ENCODE measurements around the gene USP24. TPM values are rescaled to one million over a fixed set of nuclear protein-coding genes. Genes with fewer than 3 reads are reported as not detected.
"Not testable (repeated sequence)": the region's sequence is repeated elsewhere in the genome, so short reads cannot be mapped to it uniquely, and the experiment has no call there.

The USP24 gene
- polyA plus RNA-seq, 1 of the 3 experiments (the other 2 are of a cell fraction), result 8.1 TPM

DNA sequence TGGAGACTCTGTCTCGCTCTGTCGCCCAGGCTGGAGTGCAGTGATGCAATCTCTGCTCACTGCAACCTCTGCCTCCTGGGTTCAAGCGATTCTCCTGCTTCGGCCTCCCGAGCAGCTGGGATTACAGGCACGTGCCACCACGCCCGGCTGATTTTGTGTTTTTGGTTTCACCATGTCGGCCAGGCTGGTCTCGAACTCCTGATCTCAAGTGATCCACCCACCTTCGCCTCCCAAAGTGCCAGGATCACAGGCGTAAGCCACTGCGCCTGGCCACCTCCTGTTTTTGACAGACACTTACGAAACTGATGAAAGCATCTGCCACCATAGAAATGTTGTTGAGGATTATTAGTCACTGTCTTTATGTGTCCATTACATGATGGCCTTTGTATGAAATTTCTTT is 106.2 kb downstream of the USP24 start:
- H3K27me3 ChIP-seq (ENCODE audit: insufficient read depth); H3K4me1 ChIP-seq (ENCODE audit: control insufficient read depth in 1 of 2, insufficient read depth in 2 of 2, low read depth in 1 of 2, low read length in 1 of 2); POLR2A ChIA-PET; H3K9ac ChIP-seq; H3K9me2 ChIP-seq; H3F3A ChIP-seq (replicated peaks; ENCODE audit: insufficient read depth); H3K27ac ChIP-seq (ENCODE audit: low read depth in 2 of 2, low read length in 1 of 2); H3K4me2 ChIP-seq; H2AFZ ChIP-seq (ENCODE audit: low read depth); DNase-seq; H3K4me3 ChIP-seq (ENCODE audit: low read depth in 2 of 2, low read length in 1 of 2); H4K20me1 ChIP-seq (ENCODE audit: insufficient read depth); H3K9me3 ChIP-seq; H3K79me2 ChIP-seq (ENCODE audit: insufficient read depth): not testable (repeated sequence)
- peaks cover 71 to 77% of the 10 kb centered on the region in 2 experiments for H3K36me3 ChIP-seq (replicated peaks in 1 of 2; ENCODE audit: control insufficient read depth in 1 of 2, insufficient read depth in 2 of 2, low read length in 1 of 2)
- CTCF ChIA-PET, result interaction anchor here (1.9 kb wide), 1 partner anchor 168 kb away, joined by 4 read pairs; no protein-coding TSS in a partner anchor
- 97% methylated on average over 14 of the region's 14 CpGs for WGBS (ENCODE audit: low lambda C conversion rate)

- H3K27me3 ChIP-seq (ENCODE audit: insufficient read depth), result no peaks in the 10 kb centered on the region
- H3K4me1 ChIP-seq (ENCODE audit: control insufficient read depth in 1 of 2, insufficient read depth in 2 of 2, low read depth in 1 of 2, low read length in 1 of 2), result no peaks in the 10 kb centered on the region
- DNase-seq, result no peak
- whole genome bisulfite sequencing (ENCODE audit: low lambda C conversion rate), result 81% methylated on average over 6 of the region's 6 CpGs
- no peak overlapping the region for H3K27ac ChIP-seq (ENCODE audit: low read depth in 2 of 2, low read length in 1 of 2)
- H3K9me2 ChIP-seq, result no peaks in the 10 kb centered on the region
- H2AFZ ChIP-seq (ENCODE audit: low read depth), result no peak overlapping the region
- ChIA-PET CTCF (no interaction called here), POLR2A (interaction anchor here (0.5 kb wide), 1 partner anchor 1582 kb away, joined by 3 read pairs; no protein-coding TSS in a partner anchor)
- no peak overlapping the region for H3K9ac ChIP-seq
- no peak overlapping the region for H3K4me2 ChIP-seq
- peaks cover 75 to 90% of the 10 kb centered on the region in 2 experiments for H3K36me3 ChIP-seq (replicated peaks in 1 of 2; ENCODE audit: control insufficient read depth in 1 of 2, insufficient read depth in 2 of 2, low read length in 1 of 2)
- no peaks in the 10 kb centered on the region for H3F3A ChIP-seq (replicated peaks; ENCODE audit: insufficient read depth)
- no peaks in the 10 kb centered on the region for H3K79me2 ChIP-seq (ENCODE audit: insufficient read depth)
- TF ChIP-seq SMC3 (IDR thresholded peaks at IDR 0.05; ENCODE audit: low read depth, low read length) (no peak), RAD21 (IDR thresholded peaks at IDR 0.05; ENCODE audit: low read length) (no peak), MAX (IDR thresholded peaks at IDR 0.05; ENCODE audit: low read depth) (no peak), POLR2AphosphoS5 (IDR thresholded peaks at IDR 0.05; ENCODE audit: low read depth, low read length) (no peak), NRF1 (IDR thresholded peaks at IDR 0.05; ENCODE audit: low read depth, low read length) (no peak), FOXM1 (IDR thresholded peaks at IDR 0.05; ENCODE audit: low read depth) (no peak), REST (IDR thresholded peaks at IDR 0.05; ENCODE audit: low read depth, low read length) (no peak)
- H4K20me1 ChIP-seq (ENCODE audit: insufficient read depth), result no peaks in the 10 kb centered on the region
- no peak overlapping the region for H3K4me3 ChIP-seq (ENCODE audit: low read depth in 2 of 2, low read length in 1 of 2)
- H3K9me3 ChIP-seq, result no peaks in the 10 kb centered on the region
Observed at GRCh38 chr1:55107101-55107500, 108.1 kb downstream of the USP24 start.

GRCh38 chr1:55103891-55104290 is 111.3 kb downstream of the USP24 start:
- Histone ChIP-seq H3K4me2 (no peak overlapping the region), H3K27ac (ENCODE audit: low read depth in 2 of 2, low read length in 1 of 2) (no peak overlapping the region), H3K4me3 (ENCODE audit: low read depth in 2 of 2, low read length in 1 of 2) (no peak overlapping the region), H3K27me3 (ENCODE audit: insufficient read depth) (no peaks in the 10 kb centered on the region), H3K9me2 (no peaks in the 10 kb centered on the region), H3K79me2 (ENCODE audit: insufficient read depth) (no peaks in the 10 kb centered on the region), H4K20me1 (ENCODE audit: insufficient read depth) (no peaks in the 10 kb centered on the region), H2AFZ (ENCODE audit: low read depth) (no peak overlapping the region), H3F3A (replicated peaks; ENCODE audit: insufficient read depth) (no peaks in the 10 kb centered on the region), H3K9ac (no peak overlapping the region), H3K36me3 (replicated peaks in 1 of 2; ENCODE audit: control insufficient read depth in 1 of 2, insufficient read depth in 2 of 2, low read length in 1 of 2) (peaks cover 79 to 89% of the 10 kb centered on the region in 2 experiments), H3K9me3 (no peaks in the 10 kb centered on the region), H3K4me1 (ENCODE audit: control insufficient read depth in 1 of 2, insufficient read depth in 2 of 2, low read depth in 1 of 2, low read length in 1 of 2) (no peaks in the 10 kb centered on the region)
- ChIA-PET CTCF (interaction anchor here (0.7 to 1.2 kb wide), 2 partner anchors 27 to 173 kb away, joined by 3 read pairs; no protein-coding TSS in a partner anchor), POLR2A (no interaction called here)
- DNase-seq, result no peak
- whole genome bisulfite sequencing (ENCODE audit: low lambda C conversion rate), result 100% methylated on average over 2 of the region's 2 CpGs
- no peak for TF ChIP-seq NRF1 (IDR thresholded peaks at IDR 0.05; ENCODE audit: low read depth, low read length)
- no peak for TF ChIP-seq YY1 (IDR thresholded peaks at IDR 0.05; ENCODE audit: low read depth)
- TF ChIP-seq RCOR1 (IDR thresholded peaks at IDR 0.05; ENCODE audit: low read length), result no peak
- TF ChIP-seq REST (IDR thresholded peaks at IDR 0.05; ENCODE audit: low read depth, low read length), result no peak
- TF ChIP-seq IRF3 (IDR thresholded peaks at IDR 0.05; ENCODE audit: low read depth, low read length), result no peak
